Measurements from ENCODE around the gene TRIM65.

GRCh38 chr17:75922173-75922961 is 25.6 kb upstream of the TRIM65 start:
- no peak for TF ChIP-seq CTCF (IDR thresholded peaks at IDR 0.05)
- TF ChIP-seq POLR2A (IDR thresholded peaks at IDR 0.05): no peak

All from adrenal gland (tissue), 5 donors.